GM19025 (cell line): ENCODE measurements around the gene KLHL3.

ENCODE experiments used
- ATAC-seq: cut with Tn5 transposase; IDR thresholded peaks from one replicate; pipeline ENCODE4 v1.9.1; 2021; ENCODE audit warnings: mild to moderate bottlenecking, low read depth, moderate library complexity; ENCODE audit not compliant: unreplicated experiment

KLHL3 gene

GRCh38 chr5:137712139-137712667 is 23.7 kb downstream of the KLHL3 start:
- no peak for ATAC-seq

- ATAC-seq = no peak
Observed at GRCh38 chr5:137710086-137710485, 25.8 kb downstream of the KLHL3 start.

DNA sequence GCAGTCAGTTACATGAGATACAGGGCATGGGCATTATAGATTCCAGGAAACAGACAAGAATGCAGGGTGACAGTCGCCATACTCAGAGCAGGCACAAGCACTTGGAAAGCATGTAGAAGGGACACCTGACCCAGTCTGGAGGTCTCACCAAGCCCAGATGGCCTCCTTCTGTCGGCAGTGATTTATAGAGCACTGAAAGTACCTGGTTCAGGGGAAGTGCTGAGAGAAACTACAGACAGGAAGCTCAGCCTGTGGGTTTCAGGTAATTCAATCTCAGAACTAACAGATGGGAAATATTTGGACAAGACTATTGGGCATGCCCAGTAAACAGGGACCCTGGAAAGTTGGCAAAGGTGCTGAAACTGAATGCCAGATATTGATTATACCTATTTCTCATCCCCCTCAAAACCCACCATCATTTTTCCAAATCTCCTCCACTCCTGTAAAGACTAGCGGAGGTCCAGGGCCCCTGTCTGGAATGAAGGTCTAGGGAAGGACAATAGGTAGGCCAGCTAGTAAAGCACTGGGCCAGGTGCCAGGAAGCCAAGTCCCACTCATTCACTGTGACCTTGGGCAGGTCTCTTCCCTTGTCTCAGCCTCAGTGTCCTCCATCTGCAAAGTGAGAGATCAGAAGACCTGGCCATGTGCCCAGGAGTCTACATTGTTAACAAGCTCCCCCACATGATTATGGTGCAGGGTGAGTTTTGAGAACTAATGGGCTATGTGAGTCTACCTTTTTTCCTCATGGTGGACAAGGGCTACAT is 26.9 kb downstream of the KLHL3 start:
- ATAC-seq = no peak

- ATAC-seq = no peak
Observed at GRCh38 chr5:137708062-137708461, 27.8 kb downstream of the KLHL3 start.

DNA sequence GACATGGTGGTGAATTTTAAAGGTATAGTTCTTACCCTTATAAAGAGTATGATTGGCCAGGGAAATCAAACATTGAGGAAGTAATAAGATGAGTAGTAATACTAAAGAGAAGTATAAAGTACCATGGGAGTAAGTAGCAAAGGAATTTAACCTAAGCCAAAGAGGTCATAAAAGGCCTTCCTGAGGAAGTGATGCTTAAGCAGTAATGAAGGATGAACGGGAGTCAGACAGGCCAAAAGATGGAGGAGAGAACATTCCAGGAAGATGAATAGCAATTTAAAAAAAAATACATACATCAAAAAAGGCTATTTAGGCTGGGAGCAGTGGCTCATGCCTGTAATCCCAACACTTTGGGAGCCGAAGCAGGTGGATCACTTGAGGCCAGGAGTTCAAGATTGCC is 29.0 kb downstream of the KLHL3 start:
- no peak for ATAC-seq

DNA sequence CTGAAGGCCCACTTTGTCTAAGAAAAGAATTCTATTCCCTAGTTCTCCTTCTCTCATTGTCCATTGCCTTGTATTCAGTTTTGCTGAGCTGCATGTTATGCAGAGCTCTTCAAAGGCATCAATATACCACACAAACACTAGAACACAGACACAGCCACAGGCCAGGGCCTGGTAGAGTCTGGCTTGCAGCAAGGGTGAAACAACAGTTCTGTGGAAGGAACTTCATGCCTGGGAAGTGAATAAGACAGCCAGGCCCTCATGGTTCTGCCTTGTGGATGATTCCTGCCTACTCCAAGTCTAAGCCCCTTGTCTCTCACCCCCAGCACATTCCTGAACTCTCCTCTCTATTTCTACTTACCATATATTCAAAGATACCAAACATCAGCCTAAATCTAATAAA is 30.8 kb downstream of the KLHL3 start:
- no peak for ATAC-seq

DNA sequence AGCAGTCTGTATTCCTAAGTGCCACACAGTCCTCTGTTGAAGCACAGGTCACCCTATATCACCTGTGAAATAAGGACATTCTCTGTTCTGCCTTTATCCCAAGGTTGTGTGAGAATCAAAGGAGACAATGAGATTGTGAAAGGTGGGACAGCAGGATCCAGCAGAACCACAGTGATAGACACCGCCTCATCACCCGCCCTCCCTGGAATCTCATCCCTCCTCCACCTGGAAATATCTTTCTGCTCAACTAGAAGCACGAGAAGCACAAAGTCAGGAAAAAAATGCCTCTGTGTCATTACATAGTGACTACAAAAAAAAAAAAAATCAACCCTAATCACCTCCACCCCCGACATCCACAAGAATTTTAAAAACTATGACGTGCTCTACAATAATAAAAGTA is 32.3 kb downstream of the KLHL3 start:
- no peak for ATAC-seq

DNA sequence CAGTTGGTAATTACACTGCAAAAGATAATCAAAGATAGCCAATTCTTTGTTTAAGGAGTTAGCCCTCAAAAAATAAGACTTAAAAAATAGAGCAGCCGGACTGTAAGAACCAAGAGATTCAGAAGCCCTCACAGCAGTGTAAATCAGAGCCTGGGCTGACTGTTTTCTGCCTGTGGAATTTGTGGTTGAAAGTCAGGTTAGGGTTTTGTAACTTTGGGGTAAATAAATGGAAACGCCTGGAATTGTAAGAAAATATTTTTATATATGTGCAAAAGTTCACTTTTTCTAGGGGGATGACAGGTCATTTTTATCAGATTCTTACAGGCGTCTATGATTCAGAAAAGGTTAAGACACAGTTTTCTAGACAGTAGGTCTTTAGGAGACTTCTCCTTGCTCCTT is 35.6 kb downstream of the KLHL3 start:
- no peak for ATAC-seq

DNA sequence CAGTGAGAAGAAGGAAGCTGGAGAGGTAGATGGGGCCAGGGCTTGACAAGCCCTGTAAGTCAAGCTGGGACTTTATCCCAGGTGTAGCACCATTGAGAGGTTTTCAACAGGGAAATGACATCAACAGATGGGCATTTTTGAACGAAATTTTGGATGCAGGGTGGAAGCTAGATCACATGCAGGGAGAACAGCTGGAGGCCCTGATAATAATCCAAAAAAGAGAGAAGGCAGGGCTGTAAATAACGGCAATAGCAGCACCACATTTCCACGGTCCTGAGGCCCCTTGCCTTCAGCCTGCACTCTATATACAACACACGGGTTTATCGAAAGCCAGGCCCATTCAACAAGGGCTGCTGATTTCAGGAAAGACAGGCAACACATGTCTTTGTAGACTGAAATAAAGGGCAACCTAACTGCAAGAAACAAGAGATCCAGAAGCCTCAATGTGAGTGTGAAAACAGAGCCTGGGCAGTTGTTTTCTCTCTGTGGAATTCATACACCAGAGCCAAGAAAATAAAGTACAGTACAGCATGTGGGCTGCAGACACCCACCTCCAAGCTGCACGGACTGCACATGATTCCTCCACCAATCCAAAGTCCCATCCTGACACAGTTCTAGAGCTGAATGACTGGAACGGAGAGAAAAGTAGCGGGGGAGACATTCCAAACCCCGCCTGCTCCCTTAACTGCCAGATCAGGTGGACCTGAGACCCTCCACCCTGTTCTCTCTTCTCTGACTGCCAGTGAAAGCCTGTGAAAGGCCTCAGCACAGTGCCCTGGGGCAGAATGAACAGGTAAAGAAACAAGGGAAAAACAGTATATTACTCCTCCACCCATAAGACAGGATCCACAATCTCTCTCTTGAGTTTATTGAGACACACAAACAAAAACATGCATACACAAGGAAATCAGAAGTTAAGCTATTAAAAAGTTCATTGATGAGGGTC is 36.3 kb downstream of the KLHL3 start:
- no peak for ATAC-seq

- ATAC-seq = no peak
Observed at GRCh38 chr5:137696481-137696880, 39.4 kb downstream of the KLHL3 start.

- ATAC-seq = no peak
Observed at GRCh38 chr5:137695651-137696428, 40.0 kb downstream of the KLHL3 start.

DNA sequence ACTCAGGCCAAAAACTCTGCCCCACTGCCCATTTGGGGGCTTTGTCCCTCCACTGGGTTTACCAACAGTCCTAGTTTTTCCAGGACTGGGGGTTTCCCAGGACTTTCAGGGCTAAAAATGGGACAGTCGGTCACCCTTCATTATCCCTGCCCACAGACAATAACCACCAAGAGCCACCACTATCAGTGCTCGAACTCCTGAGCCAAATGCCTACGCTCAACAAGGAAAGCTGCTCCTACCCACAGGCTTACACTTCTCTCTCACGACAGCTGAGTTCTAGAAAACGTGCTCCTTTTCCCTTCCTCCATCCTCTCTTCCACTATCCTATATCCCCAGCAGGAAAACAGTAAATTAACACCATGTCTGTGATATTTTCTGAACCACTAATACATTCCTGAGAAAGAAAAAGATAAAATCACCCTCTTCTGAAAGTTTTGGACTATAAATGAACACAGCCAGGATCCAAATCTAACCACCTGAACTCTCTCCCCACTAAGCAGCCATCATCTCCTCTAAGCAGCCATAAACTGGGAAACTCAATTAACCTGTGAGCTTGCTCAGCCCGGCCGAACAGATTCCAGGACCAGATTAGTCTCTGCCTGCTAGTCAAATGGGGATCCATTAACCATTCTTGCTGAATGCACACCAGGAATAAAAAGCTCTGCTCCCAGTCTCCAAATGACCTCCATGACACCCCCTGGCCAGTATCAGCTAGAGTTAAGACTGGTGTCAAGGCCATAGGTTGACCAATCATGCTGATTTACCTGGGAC is 41.8 kb downstream of the KLHL3 start:
- ATAC-seq = no peak

DNA sequence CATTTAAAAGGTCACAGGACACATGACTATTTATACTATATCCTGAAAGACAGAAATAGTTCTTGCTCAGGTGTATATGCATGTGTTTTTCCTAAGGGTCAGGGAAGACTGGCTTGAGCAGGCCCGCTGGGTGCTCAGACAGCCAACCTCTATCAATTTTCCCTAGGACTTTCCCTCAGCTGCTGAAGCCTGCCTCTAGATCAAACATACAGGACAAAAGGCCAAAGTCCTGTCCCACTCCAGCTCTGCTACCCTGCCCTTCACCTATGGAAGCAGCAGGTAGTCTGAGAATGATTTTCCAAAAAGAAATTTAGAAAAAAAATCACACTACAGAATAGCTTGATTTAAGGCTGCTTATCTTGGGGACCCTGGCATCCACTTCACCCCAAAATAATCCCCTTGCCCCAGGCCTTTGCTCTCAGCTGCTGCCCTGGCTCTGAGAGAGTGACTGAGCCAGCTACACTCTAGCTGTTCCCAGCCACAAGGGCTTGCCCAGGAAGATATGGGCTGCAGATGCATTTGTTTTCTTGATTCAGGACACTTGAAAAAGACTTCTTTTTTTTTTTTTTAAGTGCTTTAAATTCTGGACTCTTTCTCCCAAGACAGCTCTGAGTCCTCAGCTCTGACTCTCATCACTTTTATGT is 42.5 kb downstream of the KLHL3 start:
- no peak for ATAC-seq

GRCh38 chr5:137689306-137689705 is 46.6 kb downstream of the KLHL3 start:
- no peak for ATAC-seq

- ATAC-seq = no peak
Observed at GRCh38 chr5:137688210-137688840, 47.6 kb downstream of the KLHL3 start.

- no peak for ATAC-seq
Observed at GRCh38 chr5:137684761-137685160, 51.1 kb downstream of the KLHL3 start.

- no peak for ATAC-seq
Observed at GRCh38 chr5:137681191-137681590, 54.7 kb downstream of the KLHL3 start.

DNA sequence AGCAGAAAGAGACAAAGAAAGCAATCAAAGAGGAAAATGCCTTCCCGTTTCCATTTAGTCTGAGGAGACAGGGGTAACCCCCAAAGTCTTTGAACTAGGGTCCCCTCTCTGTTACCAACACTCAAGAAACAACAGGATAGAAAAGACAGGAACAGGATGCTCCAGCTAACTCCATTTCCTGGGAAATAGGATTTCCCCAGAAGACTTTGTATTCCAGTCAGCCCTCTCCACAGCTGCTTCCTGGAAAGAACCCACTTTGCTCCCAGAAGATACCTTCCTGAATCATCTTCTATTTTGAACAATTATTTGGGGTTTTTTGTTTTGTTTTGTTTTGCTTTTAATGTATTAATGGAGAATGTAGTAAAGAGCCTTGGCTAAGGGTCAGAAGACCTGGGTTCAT is 56.0 kb downstream of the KLHL3 start:
- ATAC-seq = no peak

DNA sequence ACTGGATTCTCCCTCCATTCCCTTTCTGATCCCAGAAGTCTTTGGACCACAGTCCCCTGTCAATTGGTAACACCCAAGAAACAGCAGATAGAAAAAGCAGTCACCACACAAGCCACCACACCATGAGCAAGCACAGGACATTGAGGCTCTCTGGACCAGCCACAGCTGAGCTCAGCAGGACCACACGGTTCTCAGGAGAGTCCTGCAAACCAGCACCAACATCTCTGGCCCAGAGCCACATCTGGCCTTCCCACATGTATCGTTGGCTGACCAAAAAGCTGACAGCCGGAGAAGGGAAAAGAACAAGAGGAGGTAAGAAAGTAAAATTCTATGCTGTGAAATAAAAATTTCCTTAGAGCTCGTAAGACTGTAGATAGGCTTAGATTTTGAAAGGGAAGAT is 56.7 kb downstream of the KLHL3 start:
- ATAC-seq = no peak
